Activated effector memory CD4-positive, alpha-beta T cell treated with Interleukin-2 at 50 U/mL for 16 hours (primary cell): ENCODE data around the gene NKIRAS1.
"Not testable (repeated sequence)": the region's sequence is repeated elsewhere in the genome, so short reads cannot be mapped to it uniquely, and the experiment has no call there.

Experiments
- DNase-seq: peaks from one replicate; pipeline ENCODE4 v3.0.0-alpha.2; 2020

NKIRAS1 gene

DNA sequence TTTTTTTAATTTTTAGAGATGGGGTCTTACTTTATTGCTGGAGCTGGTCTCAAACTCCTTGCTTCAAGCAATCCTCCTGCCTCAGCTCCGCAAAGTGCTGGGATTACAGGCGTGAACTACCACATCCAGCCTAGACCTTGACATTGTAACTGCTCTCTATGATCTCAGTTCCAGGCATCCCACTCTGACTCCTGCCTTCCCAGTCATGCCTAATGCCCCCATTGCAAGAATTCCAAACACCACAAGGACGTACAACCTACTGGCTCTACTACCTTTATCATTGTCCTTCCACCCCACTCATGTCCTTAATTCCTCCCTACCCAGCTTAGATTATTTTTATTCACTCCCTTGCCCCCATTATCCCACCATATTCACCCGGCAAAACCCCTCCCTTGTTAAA is 21.6 kb downstream of the NKIRAS1 start:
- no peak for DNase-seq

DNA sequence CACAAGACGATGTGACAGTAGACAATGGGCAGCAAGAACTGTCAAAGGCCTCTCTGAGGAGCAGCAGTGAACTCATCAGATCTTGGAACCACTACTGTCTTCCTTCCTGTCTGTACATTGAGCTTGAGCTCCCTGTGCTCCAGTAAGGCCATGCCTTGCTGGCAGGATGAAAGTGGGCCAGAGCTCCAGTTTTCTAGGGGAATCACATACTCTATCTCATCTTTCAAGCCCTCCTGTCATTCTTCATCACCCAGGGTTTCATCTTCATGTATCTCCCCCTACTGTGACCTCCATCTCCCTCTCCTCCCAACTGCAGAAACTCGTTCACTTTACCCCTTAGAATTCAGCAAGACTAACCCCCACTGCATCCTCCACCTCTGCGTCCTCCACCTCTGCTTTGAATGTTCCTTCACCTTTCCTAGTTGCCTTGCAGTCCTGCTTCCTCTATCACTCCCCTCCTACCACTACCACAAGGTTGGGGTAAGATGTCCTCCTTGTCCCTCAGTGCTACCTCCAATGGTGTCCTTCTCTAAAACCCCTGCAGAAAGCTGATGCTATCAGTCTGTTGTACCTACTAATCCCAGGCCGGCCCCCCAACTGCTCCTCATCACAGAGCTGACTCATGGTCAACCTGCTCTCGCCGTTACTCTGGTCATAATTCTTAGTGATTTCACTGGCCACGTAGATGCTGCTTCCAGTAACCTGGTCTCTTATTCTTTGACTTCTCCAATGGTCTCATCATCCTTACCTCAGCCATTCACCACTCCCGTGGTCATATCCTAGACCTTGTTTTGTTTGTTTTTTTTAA is 22.3 kb downstream of the NKIRAS1 start:
- DNase-seq = no peak

DNA sequence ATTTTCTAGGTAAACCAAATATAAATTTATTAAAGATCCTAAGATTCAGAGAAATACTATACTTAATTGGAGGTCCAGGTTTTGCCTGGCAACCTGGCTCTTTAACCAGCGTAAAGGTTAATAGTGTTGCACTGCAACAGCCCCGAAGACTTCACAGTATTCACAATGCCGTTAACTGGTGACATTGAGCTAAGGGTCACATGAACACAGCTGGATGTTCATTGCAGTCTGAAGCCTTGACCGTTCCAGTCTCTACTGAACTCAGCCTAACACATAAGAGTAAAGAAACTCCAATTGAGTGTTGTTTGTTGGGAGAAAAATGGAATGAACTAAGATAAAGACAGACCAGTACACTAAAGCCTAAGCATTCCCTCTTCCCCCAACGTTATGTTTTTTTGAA is 26.8 kb downstream of the NKIRAS1 start:
- DNase-seq = no peak

DNA sequence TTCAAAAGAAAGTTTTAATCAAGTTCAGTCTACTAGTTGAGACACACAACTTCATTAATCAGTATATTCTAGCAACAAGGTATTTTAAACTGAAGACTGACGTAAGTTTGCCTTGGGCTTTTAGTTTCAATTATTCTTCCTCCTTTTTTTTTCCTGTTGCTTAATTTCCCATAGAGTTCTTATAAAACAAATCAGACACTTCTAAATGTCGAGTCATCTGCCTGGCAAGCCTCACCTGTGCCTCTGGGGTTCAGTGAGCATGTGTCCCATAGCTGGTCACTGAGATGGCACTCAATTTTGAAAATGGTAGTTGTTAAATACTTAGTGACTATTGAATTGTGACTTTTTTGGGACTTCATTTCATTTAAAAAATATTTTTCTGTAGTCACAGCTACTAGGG is 27.4 kb downstream of the NKIRAS1 start:
- no peak for DNase-seq

DNA sequence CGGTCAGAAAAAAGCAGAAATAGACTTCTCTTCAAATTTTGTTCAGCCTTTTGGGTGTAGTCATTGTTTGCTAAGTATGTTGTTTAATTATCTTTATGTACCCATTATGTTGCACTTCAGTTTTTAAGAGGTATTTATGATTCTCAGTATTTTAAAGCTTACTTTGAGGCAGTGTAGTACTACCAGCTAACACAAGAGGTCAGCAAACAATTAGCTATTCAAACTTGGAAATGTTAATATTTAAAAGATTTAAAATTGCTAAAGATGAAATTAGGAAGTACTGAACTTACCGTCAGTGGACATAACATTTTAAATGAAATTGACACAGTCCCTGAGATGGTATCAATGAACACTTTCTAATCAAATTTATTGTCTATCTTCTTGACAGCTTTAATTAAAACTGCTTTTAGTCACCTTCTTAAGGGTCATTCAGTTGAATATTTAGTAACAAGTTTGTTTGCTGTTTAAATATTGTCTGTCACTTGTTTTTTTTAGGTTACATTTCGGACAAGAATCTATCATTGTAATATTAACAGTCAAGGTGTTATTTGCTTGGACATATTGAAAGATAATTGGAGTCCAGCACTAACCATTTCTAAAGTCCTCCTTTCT is 28.1 kb downstream of the NKIRAS1 start:
- DNase-seq = no peak

DNA sequence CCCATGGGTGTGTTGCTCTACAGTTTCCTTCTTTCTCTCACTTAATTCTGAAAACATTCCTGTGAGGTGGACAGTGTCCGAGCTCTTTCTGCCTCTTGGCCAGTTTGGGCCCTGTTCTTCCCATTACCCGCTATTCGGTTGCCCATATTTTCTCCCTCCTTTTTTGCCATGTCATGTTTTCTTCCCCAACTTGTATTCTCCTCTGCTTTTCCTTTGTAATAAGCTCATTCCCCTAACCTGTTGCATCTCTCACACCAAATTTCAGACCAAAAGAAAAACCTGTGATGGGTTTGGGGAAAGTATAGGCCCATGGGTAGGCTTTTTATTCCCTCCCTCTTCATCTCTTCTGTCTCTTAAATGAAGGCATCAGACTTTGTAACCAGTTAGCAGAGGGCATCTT is 30.5 kb downstream of the NKIRAS1 start:
- DNase-seq = no peak

DNA sequence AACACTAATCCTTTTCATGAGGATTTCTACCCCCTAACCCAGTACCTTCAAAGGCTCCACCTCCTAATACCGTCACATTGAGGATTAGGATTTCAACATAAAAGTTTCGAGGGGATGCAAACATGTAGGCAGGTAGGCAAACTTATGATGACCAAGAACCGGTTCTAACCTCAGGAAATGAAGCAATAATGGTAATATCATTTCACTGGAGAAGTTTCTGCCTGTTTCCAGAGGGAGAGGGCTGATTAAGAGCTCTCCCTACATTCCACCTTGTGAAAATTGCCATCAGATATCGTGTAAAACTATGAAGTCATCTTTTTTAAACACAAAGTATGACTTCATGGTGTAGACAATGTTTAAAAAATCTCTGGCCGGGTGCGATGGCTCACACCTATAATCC is 31.6 kb downstream of the NKIRAS1 start:
- DNase-seq = no peak

DNA sequence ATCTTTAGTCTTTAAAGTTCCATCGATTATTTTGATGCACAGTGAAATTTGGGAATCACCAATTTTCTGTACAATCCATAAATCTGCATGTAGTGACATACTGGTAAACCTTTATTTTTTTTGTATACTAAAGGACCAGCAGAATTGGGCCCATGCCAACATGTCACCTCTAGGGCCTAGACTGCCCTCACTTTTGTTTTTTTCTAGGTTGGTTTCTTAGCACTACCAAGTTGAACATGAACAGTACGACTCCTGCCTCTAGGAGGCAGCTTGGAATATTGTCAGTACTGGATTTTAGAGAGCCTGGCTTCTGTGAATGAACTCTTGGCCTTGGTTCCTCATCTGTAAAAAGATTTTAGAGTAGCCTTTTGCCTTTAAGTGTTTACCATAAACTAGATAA is 32.3 kb downstream of the NKIRAS1 start:
- DNase-seq = no peak

DNA sequence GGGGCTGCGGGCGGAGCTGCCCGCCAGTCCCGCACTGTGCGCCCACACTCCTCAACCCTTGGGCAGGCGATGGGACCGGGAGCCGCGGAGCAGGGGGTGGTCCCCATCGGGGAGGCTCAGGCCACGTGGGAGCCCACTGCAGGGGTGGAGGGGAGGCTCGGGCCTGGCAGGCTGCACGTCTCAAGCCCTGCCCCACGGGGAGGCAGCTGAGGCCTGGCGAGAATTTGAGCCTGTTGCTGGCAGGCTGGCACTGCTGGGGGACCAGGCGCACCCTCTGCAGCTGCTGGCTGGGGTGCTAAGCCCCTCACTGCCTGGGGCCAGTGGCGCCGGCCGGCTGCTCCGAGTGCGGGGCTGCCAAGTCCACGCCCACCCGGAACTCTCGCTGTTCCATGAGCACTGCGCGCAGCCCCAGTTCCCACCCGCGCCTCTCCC is 34.3 kb downstream of the NKIRAS1 start:
- DNase-seq = no peak

DNA sequence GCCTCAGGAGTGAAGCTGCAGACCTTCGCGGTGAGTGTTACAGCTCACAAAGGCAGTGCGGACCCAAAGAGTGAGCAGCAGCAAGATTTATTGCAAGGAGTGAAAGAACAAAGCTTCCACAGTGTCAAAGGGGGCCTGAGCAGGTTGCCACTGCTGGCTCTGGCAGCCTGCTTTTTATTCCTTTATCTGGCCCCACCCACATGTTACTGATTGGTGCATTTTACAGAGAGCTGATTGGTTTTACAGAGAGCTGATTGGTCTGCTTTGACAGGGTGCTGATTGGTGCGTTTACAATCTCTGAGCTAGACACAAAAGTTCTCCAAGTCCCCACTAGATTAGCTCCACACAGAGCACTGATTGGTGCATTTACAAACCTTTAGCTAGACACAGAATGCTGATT is 34.8 kb downstream of the NKIRAS1 start:
- not testable (repeated sequence) for DNase-seq

DNA sequence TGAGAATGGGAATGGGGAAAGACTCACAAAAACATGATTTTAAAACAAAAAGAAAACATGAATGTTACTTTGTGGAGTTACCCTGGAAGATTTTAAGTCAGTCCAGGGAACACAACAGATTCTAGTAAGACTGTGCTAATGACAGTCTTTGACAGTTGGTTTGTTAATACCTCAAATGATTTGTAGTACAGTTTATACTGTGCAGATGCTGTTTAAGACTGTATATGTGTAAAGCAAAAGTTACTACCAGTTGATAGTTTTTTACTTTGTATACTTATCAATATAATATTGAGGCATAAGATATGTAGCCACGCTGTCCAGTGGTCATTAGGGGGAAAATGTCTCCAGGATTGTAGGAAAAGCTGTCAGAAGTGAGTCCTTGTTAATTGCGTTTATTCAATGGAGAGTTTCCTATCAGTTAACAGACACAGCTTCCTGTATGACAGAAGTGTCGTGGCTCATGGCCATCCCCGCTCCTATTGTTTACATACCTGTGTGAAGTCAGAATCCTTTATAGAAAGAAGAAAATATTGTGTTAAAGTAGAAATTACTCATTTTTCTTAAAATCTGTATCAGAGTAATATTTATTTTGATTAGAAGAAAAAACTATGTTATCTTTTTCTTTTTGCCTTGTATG is 36.0 kb downstream of the NKIRAS1 start:
- no peak for DNase-seq

DNA sequence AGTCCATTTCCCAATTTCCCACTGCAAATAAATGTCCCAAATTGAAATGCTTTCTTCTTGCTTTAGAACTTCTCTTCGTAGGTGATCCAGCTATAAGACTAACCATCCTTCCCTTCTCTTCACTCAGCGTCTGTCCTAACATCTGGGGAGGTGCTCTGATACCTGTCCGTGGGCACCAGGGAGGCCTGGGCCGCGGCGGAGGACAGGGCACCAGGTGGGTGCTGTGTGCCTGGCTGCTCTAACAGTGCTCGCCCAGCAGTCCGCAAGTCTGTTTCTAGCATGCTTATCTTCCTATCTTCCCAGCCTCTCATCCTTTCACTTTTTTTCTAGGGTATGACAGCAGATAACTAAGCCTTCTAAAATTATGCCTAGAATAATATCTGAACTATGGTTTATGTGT is 37.3 kb downstream of the NKIRAS1 start:
- no peak for DNase-seq

DNA sequence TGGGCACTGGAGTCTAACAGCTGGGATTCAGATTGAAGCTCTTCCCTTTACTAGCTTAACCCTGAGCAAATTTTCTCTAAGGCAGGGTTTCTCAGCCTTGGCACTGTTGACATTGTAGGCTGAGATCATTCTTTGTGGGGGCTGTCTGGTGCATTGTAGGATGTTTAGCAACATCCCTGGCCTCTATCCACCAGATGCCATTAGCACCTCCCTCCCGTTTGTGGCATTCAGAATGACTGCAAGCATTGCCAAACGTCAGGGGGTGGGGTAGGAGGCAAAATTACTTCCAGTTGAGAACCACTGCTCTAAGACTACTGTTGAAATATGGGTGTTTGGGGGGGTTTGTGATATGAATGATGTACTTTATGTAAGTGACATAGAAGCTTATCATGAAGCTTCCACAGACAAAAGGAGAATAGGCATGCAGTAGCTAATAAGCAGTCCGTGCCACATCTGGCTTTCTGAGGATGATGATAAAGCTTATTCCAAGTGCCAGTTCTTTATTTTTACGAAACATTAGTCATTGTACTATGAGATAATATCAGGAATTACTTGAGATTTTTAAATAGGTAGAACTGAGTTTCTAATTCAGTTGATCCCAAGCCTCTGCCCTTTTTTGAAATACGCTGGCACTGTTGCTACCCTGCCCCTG is 39.3 kb downstream of the NKIRAS1 start:
- DNase-seq = no peak

DNA sequence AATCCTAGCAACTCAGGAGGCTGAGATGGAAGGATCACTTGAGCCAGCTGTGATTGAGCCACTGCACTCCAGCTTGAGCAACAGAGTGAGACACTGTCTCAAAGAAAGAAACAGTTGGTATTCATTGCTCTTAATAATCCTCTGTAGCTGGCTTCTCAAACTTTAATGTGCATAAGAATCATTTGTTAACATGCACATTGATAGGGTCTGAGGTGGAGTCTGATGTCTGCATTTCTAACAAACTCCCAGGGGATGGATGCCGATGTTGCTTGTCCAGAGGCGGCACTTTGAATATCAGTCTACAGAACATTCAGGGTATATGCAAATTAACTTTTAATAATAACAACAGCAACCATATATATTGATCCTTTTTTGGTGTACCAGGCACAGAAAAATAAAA is 39.9 kb downstream of the NKIRAS1 start:
- DNase-seq = no peak

DNA sequence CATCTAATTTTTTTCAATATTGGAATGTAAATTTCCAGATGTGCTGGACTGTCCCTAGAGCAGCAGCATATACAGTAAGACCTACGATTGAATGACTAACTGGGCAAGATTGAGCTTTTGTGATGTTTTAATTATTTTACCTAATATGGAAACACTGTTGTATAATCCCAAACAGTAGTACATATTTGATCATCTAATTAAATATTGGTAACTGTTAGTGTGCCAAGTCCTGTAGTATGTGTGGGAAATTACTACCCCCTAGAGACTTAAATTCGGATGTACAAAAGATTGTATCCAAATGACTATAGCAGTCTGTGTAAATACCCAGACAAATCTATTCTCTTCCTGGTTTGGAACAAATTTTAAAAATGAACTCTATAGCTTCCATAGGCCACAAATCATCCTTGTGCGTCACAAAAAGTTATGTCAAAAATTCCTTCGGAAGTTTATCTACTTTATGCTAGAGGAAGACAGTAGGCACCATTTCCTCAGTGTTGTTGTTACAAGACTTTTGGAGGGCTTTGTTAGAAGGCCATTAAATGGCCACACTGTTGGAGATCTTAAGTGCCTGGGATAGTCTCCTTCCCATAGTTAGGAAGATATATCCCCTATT is 41.6 kb downstream of the NKIRAS1 start:
- no peak for DNase-seq

DNA sequence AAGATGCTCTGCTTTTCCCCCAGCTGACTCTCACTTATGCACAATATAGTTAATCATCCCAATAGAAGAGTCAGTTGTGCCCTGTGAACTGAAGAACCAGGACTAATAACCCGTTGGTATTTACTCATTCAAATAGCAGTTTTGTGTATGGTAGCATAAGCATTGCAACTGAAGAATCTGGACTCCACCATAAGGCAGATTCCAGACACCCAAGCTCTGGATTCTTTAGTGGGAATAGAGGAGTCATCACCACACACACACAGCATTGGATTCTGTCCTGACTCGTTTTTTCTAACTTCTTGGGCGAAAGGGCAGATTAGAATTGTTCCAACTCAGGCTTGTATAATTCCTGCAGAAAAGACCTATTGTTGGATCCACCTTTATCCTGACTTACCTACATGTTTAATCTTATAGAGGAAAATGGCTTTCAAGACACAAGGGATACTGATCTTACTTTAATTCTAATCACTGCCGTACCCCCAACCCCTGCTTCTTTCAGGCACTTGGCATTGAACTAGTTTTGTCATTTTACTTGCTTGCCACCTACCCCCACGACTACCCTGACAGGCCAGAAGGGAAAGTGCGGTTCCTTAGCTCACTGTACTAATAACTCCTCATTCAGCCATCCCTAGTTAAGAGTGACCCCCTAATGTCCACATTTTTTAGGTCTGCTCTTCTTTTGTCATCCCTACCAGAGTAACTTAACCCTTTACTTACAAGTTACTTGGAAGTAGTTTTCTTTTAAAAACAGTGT is 42.3 kb downstream of the NKIRAS1 start:
- DNase-seq = no peak

DNA sequence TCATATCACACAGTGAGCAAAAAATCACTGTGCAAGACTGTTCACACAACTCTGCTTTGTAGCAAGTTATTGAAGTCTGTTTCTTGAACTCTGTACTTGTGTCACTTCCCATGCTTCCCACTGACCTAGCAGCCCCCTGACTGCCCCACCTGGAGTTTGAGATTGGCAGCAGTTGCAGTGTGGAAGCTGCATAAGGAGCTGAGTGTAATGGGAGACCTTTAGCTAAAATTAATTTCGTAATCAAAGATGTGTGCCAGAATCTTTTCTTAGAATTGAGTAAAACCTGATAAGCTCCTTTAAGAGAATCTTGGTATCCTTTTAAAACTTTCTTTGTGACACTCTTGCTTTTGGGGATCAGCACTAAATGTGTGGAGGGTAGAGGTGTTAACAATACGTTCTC is 42.8 kb downstream of the NKIRAS1 start:
- no peak for DNase-seq

DNA sequence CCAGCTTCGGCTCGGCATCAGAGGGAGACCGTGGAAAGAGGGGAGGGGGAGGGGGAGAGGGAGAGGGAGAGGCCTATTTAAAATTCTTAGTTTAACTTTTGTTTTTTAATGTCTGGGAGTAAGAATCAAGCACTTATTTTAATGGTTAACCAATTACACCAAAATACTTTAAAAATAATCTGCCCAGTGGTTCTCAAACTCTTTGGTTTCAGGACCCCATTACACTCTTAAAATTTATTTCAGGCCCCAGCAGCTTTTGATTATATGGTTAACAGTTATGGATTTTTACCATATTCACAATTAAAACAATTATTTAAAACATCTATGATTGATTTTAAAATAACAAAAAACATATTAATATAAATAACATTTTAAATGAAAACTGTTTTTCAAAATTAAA is 44.5 kb downstream of the NKIRAS1 start:
- DNase-seq = no peak

DNA sequence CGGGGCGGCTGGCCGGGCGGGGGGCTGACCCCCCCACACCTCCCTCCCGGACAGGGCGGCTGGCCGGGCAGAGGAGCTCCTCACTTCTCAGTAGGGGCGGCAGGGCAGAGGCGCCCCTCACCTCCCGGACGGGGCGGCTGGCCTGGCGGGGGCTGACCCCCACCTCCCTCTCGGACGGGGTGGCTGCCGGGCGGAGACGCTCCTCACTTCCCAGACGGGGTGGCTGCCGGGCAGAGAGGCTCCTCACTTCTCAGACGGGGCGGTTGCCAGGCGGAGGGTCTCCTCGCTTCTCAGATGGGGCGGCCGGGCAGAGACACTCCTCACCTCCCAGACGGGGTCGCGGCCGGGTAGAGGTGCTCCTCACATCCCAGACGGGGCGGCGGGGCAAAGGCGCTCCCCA is 45.4 kb downstream of the NKIRAS1 start:
- DNase-seq = not testable (repeated sequence)

DNA sequence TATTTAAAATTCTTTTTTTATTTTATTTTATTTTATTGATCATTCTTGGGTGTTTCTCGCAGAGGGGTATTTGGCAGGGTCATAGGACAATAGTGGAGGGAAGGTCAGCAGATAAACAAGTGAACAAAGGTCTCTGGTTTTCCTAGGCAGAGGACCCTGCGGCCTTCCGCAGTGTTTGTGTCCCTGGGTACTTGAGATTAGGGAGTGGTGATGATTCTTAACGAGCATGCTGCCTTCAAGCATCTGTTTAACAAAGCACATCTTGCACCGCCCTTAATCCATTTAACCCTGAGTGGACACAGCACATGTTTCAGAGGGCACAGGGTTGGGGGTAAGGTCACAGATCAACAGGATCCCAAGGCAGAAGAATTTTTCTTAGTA is 46.1 kb downstream of the NKIRAS1 start:
- DNase-seq = not testable (repeated sequence)

DNA sequence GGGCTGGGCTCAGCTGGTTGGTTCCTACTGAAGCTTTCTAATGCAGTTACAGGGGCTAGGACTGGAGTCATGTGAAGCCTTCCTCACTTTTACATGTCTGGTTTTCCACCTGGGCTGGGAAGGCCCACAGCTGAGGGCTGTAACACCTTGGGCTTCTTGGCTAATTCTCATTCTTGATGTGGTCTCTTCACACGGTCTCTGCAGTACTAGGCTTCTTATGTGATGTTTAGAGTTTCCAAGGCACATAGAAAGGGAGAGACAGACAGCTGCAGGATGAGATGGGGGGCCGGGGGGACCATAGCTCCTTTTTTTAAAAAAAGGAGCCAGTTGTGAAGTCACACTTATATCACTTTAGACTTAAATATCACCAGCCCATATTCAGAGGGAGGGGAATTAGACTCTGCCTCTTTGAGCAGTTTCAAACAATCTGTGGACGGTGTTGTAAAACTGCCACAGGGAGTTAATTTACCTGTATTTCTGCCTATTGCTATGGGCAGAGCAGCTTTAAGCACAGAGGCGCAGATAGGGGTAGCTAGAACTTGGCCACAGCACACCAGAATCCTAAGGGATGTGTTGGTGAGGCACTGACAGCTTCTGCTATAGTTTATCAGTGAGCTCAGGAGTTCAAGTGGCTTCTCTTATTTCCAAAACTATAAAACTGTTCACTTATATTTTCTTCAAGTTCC is 46.7 kb downstream of the NKIRAS1 start:
- DNase-seq = no peak

DNA sequence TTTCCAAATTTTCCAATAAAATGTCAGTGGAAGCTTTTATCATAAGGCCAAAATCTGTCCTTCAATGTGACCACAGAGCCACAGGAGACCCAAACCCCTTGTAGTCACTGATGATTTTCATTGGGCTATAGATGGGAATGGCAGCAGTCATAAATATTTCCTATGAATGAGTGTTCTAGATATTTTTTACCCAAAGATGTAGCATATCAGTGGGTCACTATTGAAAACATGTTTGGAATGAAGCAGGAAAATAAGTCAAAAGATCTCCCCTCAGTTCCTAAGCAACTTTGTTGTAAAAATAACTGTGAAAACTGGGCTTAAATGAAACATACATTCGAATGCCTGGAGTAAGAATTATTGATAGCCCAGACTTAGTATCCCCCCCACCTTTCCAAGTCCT is 49.0 kb downstream of the NKIRAS1 start:
- DNase-seq = no peak
